K562 (cell line): ENCODE results near the gene PACSIN2. TPM values are rescaled to one million over a fixed set of nuclear protein-coding genes. Genes with fewer than 3 reads are reported as not detected.

ENCODE experiments used
- ATAC-seq: fragments of 200-7000 bp; cut with Tn5 transposase; 3 replicates; pipeline ENCODE4 v1.9.1; 2020; ENCODE audit warnings: moderate library complexity
- BruUV-seq: library from RNA; stranded (reverse); fragments of 400-500 nt; replicated peaks from 2 replicates; lab custom pipeline; 2021; lab: Mats Ljungman, UMichigan
- CTCF ChIA-PET: fragments of 300-600 bp; formaldehyde crosslinking; extraction: SDS; loops from one replicate; lab custom pipeline; 2021; ENCODE audit warnings: low intra/inter-chr PET ratio; lab: Yijun Ruan, JAX
- POLR2A ChIA-PET: fragments of 300-600, 350-650 bp; sonication (Branson Sonifier 250); formaldehyde crosslinking; extraction: SDS; loops from one replicate; lab custom pipeline; 2021; ENCODE audit warnings: antibody characterized with exemption, inconsistent platforms; lab: Yijun Ruan, JAX
- DNase-seq, 4 experiments: peaks; one replicate each; pipeline versions ENCODE4 v3.0.0 to v3.0.0-alpha.2; 2011 to 2018; ENCODE audit warnings: low spot score in 3 of 4, mixed read lengths in 3 of 4; ENCODE audit errors: extremely low read depth in 1 of 4
- FAIRE-seq: peaks from 2 replicates; lab custom pipeline; 2011; peaks lifted over from hg19 to GRCh38; lab: Jason Lieb, UNC
- H2AFZ ChIP-seq: 2 replicates; pipeline ENCODE4 v1.6.0; 2011; ENCODE audit warnings: low read depth, low read length, control low read depth, inconsistent platforms
- H3K27ac ChIP-seq: fragments of 200-600 bp; 3 replicates; pipeline ENCODE4 v1.8.0; 2011; ENCODE audit warnings: low read depth, mild to moderate bottlenecking, control low read depth, inconsistent platforms, low read length, moderate library complexity, mixed read lengths; ENCODE audit errors: extremely low read depth
- H3K27me3 ChIP-seq, 2 experiments: fragments of 300-600 bp in 1 of 2; 2 replicates in 1 of 2; 3 replicates in 1 of 2; pipeline versions ENCODE4 v1.6.0 to v1.8.0; 2011; ENCODE audit warnings: inconsistent platforms in 2 of 2, low read length in 2 of 2, mild to moderate bottlenecking in 1 of 2, mixed read lengths in 1 of 2, moderate library complexity in 1 of 2; ENCODE audit not compliant: control insufficient read depth in 2 of 2, insufficient read depth in 2 of 2
- H3K36me3 ChIP-seq: fragments of 300-600 bp; 3 replicates; pipeline ENCODE4 v1.8.0; 2011; ENCODE audit warnings: mild to moderate bottlenecking, low read length, inconsistent platforms; ENCODE audit not compliant: control insufficient read depth, insufficient read depth
- H3K4me1 ChIP-seq, 2 experiments: fragments of 200-600 bp in 1 of 2; replicated peaks in 1 of 2; 2 replicates in 1 of 2; 3 replicates in 1 of 2; pipeline versions ENCODE4 v1.5.1 to v1.8.0; 2011; ENCODE audit warnings: inconsistent platforms in 2 of 2, low read length in 2 of 2, mild to moderate bottlenecking in 1 of 2, mixed read lengths in 1 of 2, moderate library complexity in 1 of 2; ENCODE audit not compliant: control insufficient read depth in 2 of 2, insufficient read depth in 2 of 2
- H3K4me2 ChIP-seq: 2 replicates; pipeline ENCODE4 v1.6.1; 2011; ENCODE audit warnings: low read length, control low read depth, inconsistent platforms, mixed read lengths; ENCODE audit not compliant: insufficient read depth
- H3K4me3 ChIP-seq: fragments of 200-600 bp; sonication (generic), shearing (Covaris generic); 2 replicates; pipeline ENCODE4 v1.5.1; 2016; ENCODE audit warnings: control low read depth, inconsistent platforms
- H3K79me2 ChIP-seq: fragments of 200-600 bp; 3 replicates; pipeline ENCODE4 v1.8.0; 2011; ENCODE audit warnings: low read length, inconsistent platforms; ENCODE audit not compliant: control insufficient read depth, insufficient read depth
- H3K9ac ChIP-seq, 2 experiments: 2 replicates each; pipeline versions ENCODE4 v1.6.0 to v1.6.1; 2011; ENCODE audit warnings: low read depth in 2 of 2, low read length in 2 of 2, control low read depth in 1 of 2, inconsistent platforms in 1 of 2, mild to moderate bottlenecking in 1 of 2, mixed read lengths in 1 of 2; ENCODE audit not compliant: insufficient read depth in 1 of 2
- H3K9me1 ChIP-seq: one replicate; pipeline ENCODE4 v1.6.0; 2011; ENCODE audit warnings: inconsistent platforms, mild to moderate bottlenecking, low read length, moderate library complexity; ENCODE audit not compliant: control insufficient read depth, insufficient read depth
- H3K9me3 ChIP-seq: replicated peaks from 2 replicates; pipeline ENCODE4 v1.5.1; 2011; ENCODE audit warnings: low read depth, low read length, inconsistent platforms; ENCODE audit not compliant: control insufficient read depth, insufficient read depth
- H4K20me1 ChIP-seq: replicated peaks from 2 replicates; pipeline ENCODE4 v1.6.1; 2011; ENCODE audit warnings: low read length, inconsistent platforms, mixed read lengths; ENCODE audit not compliant: control insufficient read depth, insufficient read depth
- ARID1B ChIP-seq: fragments of 450-650 bp; IDR thresholded peaks from 2 replicates; pipeline ENCODE4 v1.6.1; 2016; ENCODE audit warnings: antibody characterized with exemption, mild to moderate bottlenecking, inconsistent platforms
- CHD4 ChIP-seq: fragments of 200-600 bp; sonication (generic); IDR thresholded peaks from 3 replicates; pipeline ENCODE4 v1.6.1; 2012; ENCODE audit warnings: low read depth, mild to moderate bottlenecking, mixed read lengths, low read length, inconsistent platforms; ENCODE audit not compliant: insufficient read depth, insufficient replicate concordance, poor library complexity, severe bottlenecking
- CXXC5 ChIP-seq: fragments of 250-450 bp; sonication (Bioruptor Pico); IDR thresholded peaks from 2 replicates; pipeline ENCODE4 v1.8.0; 2022; ENCODE audit warnings: inconsistent platforms, mild to moderate bottlenecking, moderate library complexity
- DMBX1 ChIP-seq: fragments of 250-450 bp; sonication (Bioruptor Pico); IDR thresholded peaks from 2 replicates; pipeline ENCODE4 v1.8.0; 2022; ENCODE audit warnings: inconsistent platforms, mild to moderate bottlenecking, moderate library complexity, borderline replicate concordance
- GTF2A2 ChIP-seq: IDR thresholded peaks from 2 replicates; pipeline ENCODE4 v1.6.1; 2016; ENCODE audit warnings: mild to moderate bottlenecking, missing genetic modification characterization, missing compliant biosample characterization
- HDAC2 ChIP-seq: fragments of 450-650 bp; IDR thresholded peaks from 2 replicates; pipeline ENCODE4 v1.6.1; 2016; ENCODE audit warnings: mild to moderate bottlenecking
- POLR2B ChIP-seq: fragments of 450-650 bp; IDR thresholded peaks from 2 replicates; pipeline ENCODE4 v1.6.1; 2018; ENCODE audit warnings: low read depth; ENCODE audit not compliant: partially characterized antibody
- SMAD4 ChIP-seq: fragments of 250-450 bp; sonication (Bioruptor Pico); conservative IDR thresholded peaks from 2 replicates; pipeline ENCODE4 v1.8.0; 2021; ENCODE audit warnings: inconsistent platforms, mild to moderate bottlenecking, moderate library complexity
- WGBS: fragments of 100-300 bp; shearing (Covaris generic); methylation state at CpG from one replicate; pipeline ENCODE4 v1.1.6; 2016; ENCODE audit warnings: low coverage, mixed read lengths; ENCODE audit not compliant: insufficient coverage; ENCODE audit errors: missing lambda C conversion rate; 5-methylcytosine and 5-hydroxymethylcytosine counted together
- in situ Hi-C: fragments of 300-500 bp; cut with MboI; formaldehyde crosslinking; loops from 4 replicates; pipeline ENCODE4 v1.15.0; 2018; ENCODE audit warnings: inconsistent platforms, mixed read lengths
- intact Hi-C: fragments of 100-400 bp; cut with micrococcal nuclease; formaldehyde crosslinking; loops from 2 replicates; pipeline ENCODE4 v1.14.2; 2022
- polyA plus RNA-seq, 8 experiments: library from polyadenylated mRNA; depleted of rRNA in 4 of 8; stranded (reverse) in 5 of 8; unstranded in 3 of 8; fragments of >200 nt; fragmentation: Nextera tagmentation in 2 of 8; fragmentation: Illumina TruSeq in 1 of 8; extraction: Ambion mirVana in 2 of 8; extraction: Trizol in 1 of 8; gene quantifications; 2 replicates each; pipeline versions ENCODE4 v1.2.1 to v1.2.3, GENCODE V29; 2011 to 2014; ENCODE audit warnings: inconsistent platforms in 1 of 8, missing spikeins in 1 of 8
- total RNA-seq, 7 experiments: library from RNA; depleted of rRNA in 6 of 7; stranded (reverse); fragments of >200 nt in 6 of 7; fragmentation: Illumina TruSeq in 2 of 7; extraction: Trizol in 2 of 7; gene quantifications; 2 replicates each; pipeline versions ENCODE4 v1.2.1 to v1.2.3, GENCODE V29; 2011 to 2021; ENCODE audit warnings: low replicate concordance in 1 of 7
- TF ChIP-seq, protein P1 (sequence below), 2 experiments: IDR thresholded peaks in 1 of 2; conservative IDR thresholded peaks in 1 of 2; 2 replicates each; pipeline ENCODE4 v1.6.1; 2016; ENCODE audit warnings: low read depth in 2 of 2, mild to moderate bottlenecking in 1 of 2, missing compliant biosample characterization in 1 of 2, missing genetic modification characterization in 1 of 2, moderate library complexity in 1 of 2
- TF ChIP-seq, protein P2 (sequence below), 2 experiments: fragments of 150-350 bp in 1 of 2; IDR thresholded peaks; 2 replicates each; pipeline ENCODE4 v1.6.1; 2012 to 2016; ENCODE audit warnings: low read depth in 2 of 2, low read length in 2 of 2, mild to moderate bottlenecking in 1 of 2, moderate library complexity in 1 of 2

The PACSIN2 gene
- total and polyA plus RNA-seq, 9 of the 15 experiments (the other 6 are each of a cell fraction or from before 2014, with no cell fraction given) = 0.45 to 45.1 (median 23.9) TPM

DNA sequence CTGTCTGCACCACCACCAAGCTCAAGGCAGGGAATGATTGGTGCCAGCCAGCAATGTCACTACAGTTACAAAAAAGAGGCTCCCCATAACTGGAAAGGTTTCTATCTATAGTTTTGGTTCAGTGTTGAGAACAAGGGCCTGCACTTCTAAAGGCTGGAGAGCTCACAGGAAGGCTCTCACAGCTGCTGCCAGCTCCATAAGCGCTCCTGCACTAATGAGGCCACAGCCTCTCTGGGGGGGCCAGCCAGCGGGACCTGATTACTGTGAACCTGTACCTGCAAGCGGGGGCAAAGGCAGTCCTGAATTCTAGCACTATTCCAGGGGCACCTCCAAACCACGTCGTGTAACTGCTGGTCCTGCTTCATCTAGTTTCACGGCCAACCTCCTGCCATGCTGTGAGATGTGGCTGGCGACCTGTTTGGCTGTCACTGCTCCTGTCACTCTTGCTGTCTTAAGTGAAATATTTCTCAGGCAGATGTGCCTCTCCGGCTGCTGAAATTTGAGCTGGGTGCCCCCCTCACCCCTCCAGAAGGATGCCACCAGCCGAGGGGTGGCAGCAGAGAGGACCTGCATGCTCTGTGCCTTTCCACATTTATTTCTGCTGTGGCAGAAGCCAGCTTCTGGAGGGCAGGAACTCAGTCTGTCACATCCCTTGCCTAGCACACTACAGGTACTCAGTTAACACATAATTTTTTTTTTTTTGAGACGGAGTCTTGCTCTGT lies 104.6 kb downstream of the PACSIN2 start:
- Histone ChIP-seq H2AFZ (no peak overlapping the region), H3K9ac (no peak overlapping the region), H3K4me3 (no peak overlapping the region), H3K4me2 (no peak overlapping the region), H4K20me1 (peaks cover 17% of the 10 kb centered on the region; the same call in 1 of the 2 replicates), H3K79me2 (peaks cover 9% of the 10 kb centered on the region; the same call in 2 of the 3 replicates), H3K27me3 (no peaks in the 10 kb centered on the region), H3K9me1 (no peaks in the 10 kb centered on the region), H3K27ac (no peak overlapping the region), H3K4me1 (no peaks in the 10 kb centered on the region; a peak in 1 of 5 replicates), H3K36me3 (peaks cover 5% of the 10 kb centered on the region; the same call in 2 of the 3 replicates), H3K9me3 (no peaks in the 10 kb centered on the region)
- TF ChIP-seq, protein P1, sequence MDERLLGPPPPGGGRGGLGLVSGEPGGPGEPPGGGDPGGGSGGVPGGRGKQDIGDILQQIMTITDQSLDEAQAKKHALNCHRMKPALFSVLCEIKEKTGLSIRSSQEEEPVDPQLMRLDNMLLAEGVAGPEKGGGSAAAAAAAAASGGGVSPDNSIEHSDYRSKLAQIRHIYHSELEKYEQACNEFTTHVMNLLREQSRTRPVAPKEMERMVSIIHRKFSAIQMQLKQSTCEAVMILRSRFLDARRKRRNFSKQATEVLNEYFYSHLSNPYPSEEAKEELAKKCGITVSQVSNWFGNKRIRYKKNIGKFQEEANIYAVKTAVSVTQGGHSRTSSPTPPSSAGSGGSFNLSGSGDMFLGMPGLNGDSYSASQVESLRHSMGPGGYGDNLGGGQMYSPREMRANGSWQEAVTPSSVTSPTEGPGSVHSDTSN (CRISPR knock-in tag; IDR thresholded peaks at IDR 0.05; ENCODE audit: low read depth) = no peak
- TF ChIP-seq, protein P1 (tag; conservative IDR thresholded peaks at IDR 0.05; ENCODE audit: low read depth) = no peak
- no peak for TF ChIP-seq POLR2B
- TF ChIP-seq DMBX1 = no peak
- no peak for TF ChIP-seq SMAD4 (CRISPR knock-in tag)
- TF ChIP-seq CXXC5 (CRISPR knock-in tag) = no peak
- no peak for TF ChIP-seq CHD4
- TF ChIP-seq, protein P2, sequence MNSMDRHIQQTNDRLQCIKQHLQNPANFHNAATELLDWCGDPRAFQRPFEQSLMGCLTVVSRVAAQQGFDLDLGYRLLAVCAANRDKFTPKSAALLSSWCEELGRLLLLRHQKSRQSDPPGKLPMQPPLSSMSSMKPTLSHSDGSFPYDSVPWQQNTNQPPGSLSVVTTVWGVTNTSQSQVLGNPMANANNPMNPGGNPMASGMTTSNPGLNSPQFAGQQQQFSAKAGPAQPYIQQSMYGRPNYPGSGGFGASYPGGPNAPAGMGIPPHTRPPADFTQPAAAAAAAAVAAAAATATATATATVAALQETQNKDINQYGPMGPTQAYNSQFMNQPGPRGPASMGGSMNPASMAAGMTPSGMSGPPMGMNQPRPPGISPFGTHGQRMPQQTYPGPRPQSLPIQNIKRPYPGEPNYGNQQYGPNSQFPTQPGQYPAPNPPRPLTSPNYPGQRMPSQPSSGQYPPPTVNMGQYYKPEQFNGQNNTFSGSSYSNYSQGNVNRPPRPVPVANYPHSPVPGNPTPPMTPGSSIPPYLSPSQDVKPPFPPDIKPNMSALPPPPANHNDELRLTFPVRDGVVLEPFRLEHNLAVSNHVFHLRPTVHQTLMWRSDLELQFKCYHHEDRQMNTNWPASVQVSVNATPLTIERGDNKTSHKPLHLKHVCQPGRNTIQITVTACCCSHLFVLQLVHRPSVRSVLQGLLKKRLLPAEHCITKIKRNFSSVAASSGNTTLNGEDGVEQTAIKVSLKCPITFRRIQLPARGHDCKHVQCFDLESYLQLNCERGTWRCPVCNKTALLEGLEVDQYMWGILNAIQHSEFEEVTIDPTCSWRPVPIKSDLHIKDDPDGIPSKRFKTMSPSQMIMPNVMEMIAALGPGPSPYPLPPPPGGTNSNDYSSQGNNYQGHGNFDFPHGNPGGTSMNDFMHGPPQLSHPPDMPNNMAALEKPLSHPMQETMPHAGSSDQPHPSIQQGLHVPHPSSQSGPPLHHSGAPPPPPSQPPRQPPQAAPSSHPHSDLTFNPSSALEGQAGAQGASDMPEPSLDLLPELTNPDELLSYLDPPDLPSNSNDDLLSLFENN (IDR thresholded peaks at IDR 0.05; ENCODE audit: low read depth in 2 of 2, low read length in 2 of 2) = no peak
- no peak for TF ChIP-seq GTF2A2 (tag)
- no peak for TF ChIP-seq ARID1B
- TF ChIP-seq HDAC2 = no peak
- 96% methylated on average over 3 of the region's 10 CpGs for WGBS
- no TSS peak for BruUV-seq
- CTCF ChIA-PET = interaction anchor here (0.7 kb wide), 1 partner anchor 43 kb away, joined by 4 read pairs; no protein-coding TSS in a partner anchor
- FAIRE-seq (no peak), ATAC-seq (no peak), DNase-seq (no peak)
- POLR2A ChIA-PET = interaction anchor here (0.7 kb wide), 1 partner anchor 184 kb away, joined by 3 read pairs; no protein-coding TSS in a partner anchor
- in situ Hi-C loops = no loop called here
- intact Hi-C loops = no loop called here
